Natural killer cell (primary cell): ENCODE measurements around the gene CILP2. TPM values are rescaled to one million over a fixed set of nuclear protein-coding genes. Genes with fewer than 3 reads are reported as not detected.

ENCODE experiments used
- ATAC-seq, 3 donors: fragments of 150-1000 bp in 2 of 3; fragments of 200-7000 bp in 1 of 3; cut with Tn5 transposase; 1 replicate in 1 of 3; 2 replicates in 2 of 3; pipeline ENCODE4 v1.10.0; 2021; ENCODE audit warnings: mild to moderate bottlenecking in 2 of 3, moderate library complexity in 2 of 3
- DNase-seq, 2 donors: peaks; one replicate each; pipeline versions ENCODE4 v3.0.0 to v3.0.0-alpha.2; 2013 to 2021; ENCODE audit warnings: mixed read lengths in 1 of 2
- H3K27ac ChIP-seq: one replicate; pipeline ENCODE4 v1.5.1; 2013; ENCODE audit warnings: mild to moderate bottlenecking, low read length
- H3K27me3 ChIP-seq: one replicate; pipeline ENCODE4 v1.6.1; 2013; ENCODE audit warnings: low read length; ENCODE audit not compliant: control insufficient read depth, insufficient read depth
- H3K36me3 ChIP-seq: one replicate; pipeline ENCODE4 v1.6.1; 2013; ENCODE audit warnings: low read length; ENCODE audit not compliant: control insufficient read depth, insufficient read depth
- H3K4me1 ChIP-seq: one replicate; pipeline ENCODE4 v1.6.1; 2013; ENCODE audit warnings: low read length; ENCODE audit not compliant: control insufficient read depth, insufficient read depth
- H3K4me3 ChIP-seq: one replicate; pipeline ENCODE4 v1.5.1; 2013; ENCODE audit warnings: low read length
- H3K9me3 ChIP-seq: one replicate; pipeline ENCODE4 v1.6.1; 2013; ENCODE audit warnings: low read length; ENCODE audit not compliant: control insufficient read depth, insufficient read depth
- H3K27ac Mint-ChIP-seq, 2 donors: one replicate each; pipeline ENCODE4 v1.8.0; 2022; ENCODE audit warnings: mild to moderate bottlenecking in 2 of 2, mixed read lengths in 2 of 2, moderate library complexity in 1 of 2
- H3K27me3 Mint-ChIP-seq, 2 donors: one replicate each; pipeline ENCODE4 v1.8.0; 2022; ENCODE audit warnings: low read depth in 2 of 2, mixed read lengths in 2 of 2
- H3K36me3 Mint-ChIP-seq: one replicate; pipeline ENCODE4 v1.8.0; 2022; ENCODE audit warnings: mixed read lengths
- H3K4me1 Mint-ChIP-seq, 2 donors: one replicate each; pipeline ENCODE4 v1.8.0; 2022; ENCODE audit warnings: mixed read lengths in 2 of 2
- H3K4me3 Mint-ChIP-seq: one replicate; pipeline ENCODE4 v1.8.0; 2022; ENCODE audit warnings: mild to moderate bottlenecking, moderate library complexity, mixed read lengths
- H3K9me3 Mint-ChIP-seq, 2 donors: one replicate each; pipeline ENCODE4 v1.8.0; 2022; ENCODE audit warnings: mixed read lengths in 2 of 2
- WGBS: methylation state at CpG from one replicate; pipeline ENCODE4 v1.1.7; 2013; ENCODE audit warnings: missing lambda C conversion rate; ENCODE audit not compliant: insufficient coverage; 5-methylcytosine and 5-hydroxymethylcytosine counted together
- intact Hi-C: fragments of 100-400 bp; cut with micrococcal nuclease; formaldehyde crosslinking; loops from one replicate; pipeline ENCODE4 v1.14.2; 2022
- total RNA-seq, 4 donors: library from RNA; stranded (reverse); fragments of 120-200 nt in 1 of 4; gene quantifications; one replicate each; pipeline versions ENCODE4 v1.2.3 to v1.2.4, GENCODE V29; 2013 to 2022
- TF ChIP-seq, protein P1 (sequence below): fragments of 200-600 bp; IDR thresholded peaks from one replicate; pipeline ENCODE4 v1.8.0; 2022; ENCODE audit warnings: antibody characterized with exemption

The CILP2 gene
- total RNA-seq, 3 donors from 2014 or later (not counting 1 experiment from before 2014, with no cell fraction given) = 0.05 to 0.20 (median 0.11) TPM

DNA sequence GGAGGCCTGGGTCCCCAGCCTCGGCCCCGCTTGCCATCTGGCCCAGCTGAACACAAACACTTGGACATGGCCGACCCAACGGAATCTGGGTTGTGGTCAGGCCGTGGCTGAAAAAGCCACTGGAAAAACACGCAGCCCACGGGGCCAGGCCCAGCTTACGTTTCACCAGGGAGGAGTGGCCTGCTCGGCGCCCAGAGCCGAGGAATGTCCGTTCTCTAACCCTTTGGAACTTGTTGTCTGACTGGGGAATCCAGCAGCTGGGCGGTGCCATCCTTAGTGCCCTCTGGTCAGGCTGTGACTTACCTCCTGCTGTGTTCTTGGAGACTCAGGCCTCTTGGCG is 13.8 kb downstream of the CILP2 start:
- intact Hi-C loops = no loop called here

DNA sequence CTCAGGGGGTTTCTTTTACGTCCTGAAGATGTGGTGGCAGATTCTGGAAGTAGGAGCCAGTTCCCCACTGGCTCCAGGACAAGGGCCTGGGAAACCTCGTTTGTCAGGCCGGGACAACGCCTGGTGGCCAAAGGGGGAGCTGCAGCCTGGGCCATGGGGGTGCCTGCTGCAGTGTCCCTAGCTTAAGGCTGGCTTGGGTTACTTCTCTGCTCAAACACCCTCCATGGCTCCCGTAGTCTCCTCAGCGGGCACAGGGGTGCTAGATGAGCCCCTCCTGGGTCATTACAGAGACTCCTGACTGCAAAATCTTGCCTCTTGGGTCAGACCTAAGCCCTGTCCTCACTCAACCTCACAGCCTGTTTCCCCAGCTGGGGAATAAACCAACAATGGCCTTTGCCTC is 14.7 kb downstream of the CILP2 start:
- Histone ChIP-seq H3K27ac (no peak overlapping the region), H3K27me3 (no peaks in the 10 kb centered on the region), H3K4me3 (no peak overlapping the region), H3K9me3 (no peaks in the 10 kb centered on the region), H3K4me1 (peaks cover 6% of the 10 kb centered on the region), H3K36me3 (no peaks in the 10 kb centered on the region)
- WGBS = 63% methylated on average over 6 of the region's 6 CpGs
- no peak for ATAC-seq
- Mint-ChIP-seq H3K27me3 (peaks cover 0 to 4% of the 10 kb centered on the region in 2 donors), H3K4me1 (no peaks in the 10 kb centered on the region), H3K27ac (no peak overlapping the region), H3K9me3 (no peaks in the 10 kb centered on the region), H3K4me3 (no peak overlapping the region), H3K36me3 (no peaks in the 10 kb centered on the region)
- intact Hi-C loops = no loop called here
- DNase-seq = peak in 1 of 2 donors; percentile 53
- TF ChIP-seq, protein P1, sequence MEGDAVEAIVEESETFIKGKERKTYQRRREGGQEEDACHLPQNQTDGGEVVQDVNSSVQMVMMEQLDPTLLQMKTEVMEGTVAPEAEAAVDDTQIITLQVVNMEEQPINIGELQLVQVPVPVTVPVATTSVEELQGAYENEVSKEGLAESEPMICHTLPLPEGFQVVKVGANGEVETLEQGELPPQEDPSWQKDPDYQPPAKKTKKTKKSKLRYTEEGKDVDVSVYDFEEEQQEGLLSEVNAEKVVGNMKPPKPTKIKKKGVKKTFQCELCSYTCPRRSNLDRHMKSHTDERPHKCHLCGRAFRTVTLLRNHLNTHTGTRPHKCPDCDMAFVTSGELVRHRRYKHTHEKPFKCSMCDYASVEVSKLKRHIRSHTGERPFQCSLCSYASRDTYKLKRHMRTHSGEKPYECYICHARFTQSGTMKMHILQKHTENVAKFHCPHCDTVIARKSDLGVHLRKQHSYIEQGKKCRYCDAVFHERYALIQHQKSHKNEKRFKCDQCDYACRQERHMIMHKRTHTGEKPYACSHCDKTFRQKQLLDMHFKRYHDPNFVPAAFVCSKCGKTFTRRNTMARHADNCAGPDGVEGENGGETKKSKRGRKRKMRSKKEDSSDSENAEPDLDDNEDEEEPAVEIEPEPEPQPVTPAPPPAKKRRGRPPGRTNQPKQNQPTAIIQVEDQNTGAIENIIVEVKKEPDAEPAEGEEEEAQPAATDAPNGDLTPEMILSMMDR = peak; percentile 37

More for the DNA sequence above, 13.8 kb downstream of the CILP2 start:
- no peak for DNase-seq
- Histone ChIP-seq H3K27me3 (no peaks in the 10 kb centered on the region), H3K27ac (no peak overlapping the region), H3K4me1 (peaks cover 6% of the 10 kb centered on the region), H3K4me3 (no peak overlapping the region), H3K36me3 (no peaks in the 10 kb centered on the region), H3K9me3 (no peaks in the 10 kb centered on the region)
- 83% methylated on average over 14 of the region's 14 CpGs for WGBS
- Mint-ChIP-seq H3K36me3 (no peaks in the 10 kb centered on the region), H3K27me3 (peaks cover 0 to 4% of the 10 kb centered on the region in 2 donors), H3K4me1 (no peaks in the 10 kb centered on the region), H3K27ac (no peak overlapping the region), H3K9me3 (no peaks in the 10 kb centered on the region), H3K4me3 (no peak overlapping the region)
- TF ChIP-seq, protein P1 = no peak
- ATAC-seq = no peak

DNA sequence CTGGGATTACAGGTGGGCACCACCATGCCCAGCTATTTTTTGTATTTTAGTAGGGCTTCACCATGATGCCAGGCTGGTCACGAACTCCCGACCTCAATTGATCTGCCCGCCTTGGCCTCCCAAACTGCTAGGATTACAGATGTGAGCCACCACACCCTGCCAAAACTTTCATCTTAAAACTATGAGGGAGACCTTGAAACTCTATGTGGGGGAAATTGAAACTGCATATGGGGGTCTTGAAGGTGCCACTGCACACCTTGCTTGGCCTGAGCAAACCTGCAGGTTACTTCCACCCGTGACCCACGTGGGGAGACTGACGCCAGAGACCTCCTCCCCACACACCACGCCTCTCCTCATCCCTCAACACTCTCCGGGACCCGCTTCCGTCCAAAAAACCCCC is 15.6 kb downstream of the CILP2 start:
- TF ChIP-seq, protein P1 = no peak
- H3K27me3 Mint-ChIP-seq = peaks cover 0 to 4% of the 10 kb centered on the region in 2 donors
- Histone ChIP-seq H3K36me3 (no peaks in the 10 kb centered on the region), H3K4me1 (peaks cover 6% of the 10 kb centered on the region), H3K27ac (no peak overlapping the region), H3K4me3 (no peak overlapping the region), H3K9me3 (no peaks in the 10 kb centered on the region), H3K27me3 (no peaks in the 10 kb centered on the region)
- H3K9me3 Mint-ChIP-seq = no peaks in the 10 kb centered on the region
- ATAC-seq (no peak), DNase-seq (no peak)
- 93% methylated on average over 10 of the region's 10 CpGs for WGBS
- H3K36me3 Mint-ChIP-seq = no peaks in the 10 kb centered on the region
- H3K4me1 Mint-ChIP-seq = no peaks in the 10 kb centered on the region
- no peak overlapping the region for H3K4me3 Mint-ChIP-seq
- no peak overlapping the region for H3K27ac Mint-ChIP-seq
- intact Hi-C loops = no loop called here
